ENCODE measurements around the gene GPR78.

GRCh38 chr4:8568068-8568668, 12.0 kb upstream of the GPR78 start:
- TF ChIP-seq, protein P1, sequence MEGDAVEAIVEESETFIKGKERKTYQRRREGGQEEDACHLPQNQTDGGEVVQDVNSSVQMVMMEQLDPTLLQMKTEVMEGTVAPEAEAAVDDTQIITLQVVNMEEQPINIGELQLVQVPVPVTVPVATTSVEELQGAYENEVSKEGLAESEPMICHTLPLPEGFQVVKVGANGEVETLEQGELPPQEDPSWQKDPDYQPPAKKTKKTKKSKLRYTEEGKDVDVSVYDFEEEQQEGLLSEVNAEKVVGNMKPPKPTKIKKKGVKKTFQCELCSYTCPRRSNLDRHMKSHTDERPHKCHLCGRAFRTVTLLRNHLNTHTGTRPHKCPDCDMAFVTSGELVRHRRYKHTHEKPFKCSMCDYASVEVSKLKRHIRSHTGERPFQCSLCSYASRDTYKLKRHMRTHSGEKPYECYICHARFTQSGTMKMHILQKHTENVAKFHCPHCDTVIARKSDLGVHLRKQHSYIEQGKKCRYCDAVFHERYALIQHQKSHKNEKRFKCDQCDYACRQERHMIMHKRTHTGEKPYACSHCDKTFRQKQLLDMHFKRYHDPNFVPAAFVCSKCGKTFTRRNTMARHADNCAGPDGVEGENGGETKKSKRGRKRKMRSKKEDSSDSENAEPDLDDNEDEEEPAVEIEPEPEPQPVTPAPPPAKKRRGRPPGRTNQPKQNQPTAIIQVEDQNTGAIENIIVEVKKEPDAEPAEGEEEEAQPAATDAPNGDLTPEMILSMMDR (conservative IDR thresholded peaks at IDR 0.05): no peak
- no peak for TF ChIP-seq ZFX (IDR thresholded peaks at IDR 0.05)
